ENCODE measurements around the gene RAE1.
A peak's percentile ranks its signal among the peaks of the same experiment; 100 is the strongest.

- TF ChIP-seq CTCF (IDR thresholded peaks at IDR 0.05) (peak; percentile 78), POLR2AphosphoS5 (IDR thresholded peaks at IDR 0.05; ENCODE audit: low read depth, low read length) (no peak)
- TF ChIP-seq, protein P1, sequence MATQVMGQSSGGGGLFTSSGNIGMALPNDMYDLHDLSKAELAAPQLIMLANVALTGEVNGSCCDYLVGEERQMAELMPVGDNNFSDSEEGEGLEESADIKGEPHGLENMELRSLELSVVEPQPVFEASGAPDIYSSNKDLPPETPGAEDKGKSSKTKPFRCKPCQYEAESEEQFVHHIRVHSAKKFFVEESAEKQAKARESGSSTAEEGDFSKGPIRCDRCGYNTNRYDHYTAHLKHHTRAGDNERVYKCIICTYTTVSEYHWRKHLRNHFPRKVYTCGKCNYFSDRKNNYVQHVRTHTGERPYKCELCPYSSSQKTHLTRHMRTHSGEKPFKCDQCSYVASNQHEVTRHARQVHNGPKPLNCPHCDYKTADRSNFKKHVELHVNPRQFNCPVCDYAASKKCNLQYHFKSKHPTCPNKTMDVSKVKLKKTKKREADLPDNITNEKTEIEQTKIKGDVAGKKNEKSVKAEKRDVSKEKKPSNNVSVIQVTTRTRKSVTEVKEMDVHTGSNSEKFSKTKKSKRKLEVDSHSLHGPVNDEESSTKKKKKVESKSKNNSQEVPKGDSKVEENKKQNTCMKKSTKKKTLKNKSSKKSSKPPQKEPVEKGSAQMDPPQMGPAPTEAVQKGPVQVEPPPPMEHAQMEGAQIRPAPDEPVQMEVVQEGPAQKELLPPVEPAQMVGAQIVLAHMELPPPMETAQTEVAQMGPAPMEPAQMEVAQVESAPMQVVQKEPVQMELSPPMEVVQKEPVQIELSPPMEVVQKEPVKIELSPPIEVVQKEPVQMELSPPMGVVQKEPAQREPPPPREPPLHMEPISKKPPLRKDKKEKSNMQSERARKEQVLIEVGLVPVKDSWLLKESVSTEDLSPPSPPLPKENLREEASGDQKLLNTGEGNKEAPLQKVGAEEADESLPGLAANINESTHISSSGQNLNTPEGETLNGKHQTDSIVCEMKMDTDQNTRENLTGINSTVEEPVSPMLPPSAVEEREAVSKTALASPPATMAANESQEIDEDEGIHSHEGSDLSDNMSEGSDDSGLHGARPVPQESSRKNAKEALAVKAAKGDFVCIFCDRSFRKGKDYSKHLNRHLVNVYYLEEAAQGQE (IDR thresholded peaks at IDR 0.05; ENCODE audit: insufficient read depth in 1 of 2, low read depth in 2 of 2, low read length in 1 of 2): no peak
These were observed 4.6 kb upstream of the RAE1 start for GRCh38 chr20:57346477-57346876.
